Activated CD4-positive, alpha-beta T cell treated with anti-CD3 and anti-CD28 coated beads for 36 hours (primary cell): ENCODE results near the gene GALNT7. TPM values are rescaled to one million over a fixed set of nuclear protein-coding genes. Genes with fewer than 3 reads are reported as not detected.
A peak's percentile ranks its signal among the peaks of the same experiment; 100 is the strongest.
"Not testable (repeated sequence)": the region's sequence is repeated elsewhere in the genome, so short reads cannot be mapped to it uniquely, and the experiment has no call there.

Source experiments
- ATAC-seq: fragments of 200-7000 bp; cut with Tn5 transposase; one replicate; pipeline ENCODE4 v1.10.0; 2021; ENCODE audit warnings: mild to moderate bottlenecking, moderate library complexity
- CTCF ChIA-PET: fragments of 350-600 bp; sonication (Branson Sonifier 250); formaldehyde crosslinking; loops from one replicate; lab custom pipeline; 2021; ENCODE audit warnings: antibody characterized with exemption; lab: Charles Lee
- POLR2A ChIA-PET: fragments of 350-600 bp; sonication (Branson Sonifier 250); formaldehyde crosslinking; loops from one replicate; lab custom pipeline; 2021; ENCODE audit warnings: antibody characterized with exemption, inconsistent platforms; lab: Charles Lee
- DNase-seq: peaks from one replicate; pipeline ENCODE4 v3.0.0-alpha.2; 2020
- H3K27ac Mint-ChIP-seq: one replicate; pipeline ENCODE4 v1.8.0; 2021; ENCODE audit warnings: mixed read lengths
- H3K27me3 Mint-ChIP-seq: one replicate; pipeline ENCODE4 v1.8.0; 2021; ENCODE audit warnings: mixed read lengths
- H3K36me3 Mint-ChIP-seq: one replicate; pipeline ENCODE4 v1.8.0; 2021; ENCODE audit warnings: low read depth, mixed read lengths
- H3K4me1 Mint-ChIP-seq: one replicate; pipeline ENCODE4 v1.8.0; 2021; ENCODE audit warnings: mixed read lengths
- H3K4me3 Mint-ChIP-seq: one replicate; pipeline ENCODE4 v1.8.0; 2021; ENCODE audit warnings: mild to moderate bottlenecking, moderate library complexity, mixed read lengths
- H3K9me3 Mint-ChIP-seq: one replicate; pipeline ENCODE4 v1.8.0; 2021; ENCODE audit warnings: low read depth, mixed read lengths
- intact Hi-C, 2 experiments: fragments of 100-400 bp; cut with DNase I in 1 of 2; cut with micrococcal nuclease in 1 of 2; formaldehyde crosslinking; loops; one replicate each; pipeline versions ENCODE4 v1.14.2 to v1.15.1; 2022 to 2024; cut with DNase I, micrococcal nuclease
- total RNA-seq, 2 experiments: library from RNA; stranded (reverse); gene quantifications; one replicate each; pipeline ENCODE4 v1.2.3, GENCODE V29; 2021

Gene GALNT7
- 10 to 100 TPM; 11.4 to 15.1 TPM for total RNA-seq

DNA sequence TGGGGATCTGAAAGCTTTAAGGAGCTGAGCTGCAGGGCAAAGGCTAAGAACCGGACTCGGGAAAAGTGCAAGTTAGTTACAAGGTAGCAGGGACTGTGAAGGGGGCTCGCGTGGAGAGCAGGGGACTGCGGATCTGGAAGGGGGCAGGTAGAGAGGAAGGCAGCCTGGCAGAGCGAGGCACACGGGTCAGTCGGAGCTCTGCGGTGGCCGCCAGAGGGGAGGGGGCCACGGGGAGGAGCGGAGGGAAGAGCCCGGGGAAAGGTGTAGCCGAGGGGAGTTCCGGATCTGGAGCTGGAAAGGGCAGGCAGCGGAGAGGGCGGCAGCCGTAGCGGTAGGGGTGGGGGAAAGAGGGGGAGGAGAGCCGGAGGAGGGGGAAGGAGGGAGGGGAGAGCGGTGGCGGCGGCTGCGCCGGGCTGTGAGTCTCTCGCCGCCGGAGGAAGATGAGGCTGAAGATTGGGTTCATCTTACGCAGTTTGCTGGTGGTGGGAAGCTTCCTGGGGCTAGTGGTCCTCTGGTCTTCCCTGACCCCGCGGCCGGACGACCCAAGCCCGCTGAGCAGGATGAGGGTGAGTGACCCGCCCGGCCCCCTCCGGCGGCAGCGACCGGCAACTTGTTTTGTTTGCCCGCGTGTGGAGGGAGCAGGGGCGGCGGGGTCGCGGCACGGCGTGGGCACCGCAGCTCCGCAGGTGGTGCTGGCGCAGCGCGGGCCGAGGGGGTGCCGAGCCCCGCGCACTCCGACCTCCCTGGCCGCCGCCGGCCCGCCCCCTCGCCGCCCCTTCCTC, at the start of gene GALNT7:
Gene GALNT7 (plus strand): TSS at position 416 of the 782 bp plus-strand sequence. CDS start 25 bp downstream, at position 441.
- intact Hi-C loops = loop anchor here (1.0 to 10.0 kb wide), 8 partner anchors 22 to 202 kb away; partner anchors contain the start of genes HMGB2 (in 1 of the 2) and SAP30 (in 1 of the 2)
- Mint-ChIP-seq H3K4me1 (peaks cover 42% of the 10 kb centered on the region), H3K4me3 (peak within 1 kb of the TSS; percentile 92), H3K27me3 (no peaks in the 10 kb centered on the region), H3K27ac (peak within 1 kb of the TSS; percentile 89), H3K9me3 (no peaks in the 10 kb centered on the region), H3K36me3 (no peaks in the 10 kb centered on the region)
- ChIA-PET POLR2A (interaction anchor here (0.6 to 0.7 kb wide), 2 partner anchors 158 to 166 kb away, joined by 3 read pairs; partner anchors contain the start of gene HMGB2), CTCF (interaction anchor here (0.6 to 3.0 kb wide), 7 partner anchors 16 to 253 kb away, joined by 3 to 8 read pairs (median 3); no protein-coding TSS in a partner anchor)
- peak; percentile 83 for DNase-seq
- peak; percentile 57 for ATAC-seq

DNA sequence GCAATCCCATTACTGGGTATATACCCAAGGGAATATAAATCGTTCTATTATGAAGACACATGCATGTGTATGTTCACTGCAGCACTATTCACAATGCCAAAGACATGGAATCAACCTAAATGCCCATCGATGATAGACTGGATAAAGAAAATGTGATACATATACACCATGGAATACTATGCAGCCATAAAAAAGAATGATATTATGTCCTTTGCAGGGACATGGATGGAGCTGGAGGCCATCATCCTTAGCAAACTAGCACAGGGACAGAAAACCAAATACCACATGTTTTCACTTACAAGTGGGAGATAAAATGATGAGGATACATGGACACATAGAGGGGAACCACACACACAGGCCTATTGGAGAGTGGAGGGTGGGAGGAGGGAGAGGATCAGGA, 49.8 kb upstream of the GALNT7 start:
- ATAC-seq, H3K9me3 Mint-ChIP-seq, POLR2A ChIA-PET, H3K27me3 Mint-ChIP-seq, H3K27ac Mint-ChIP-seq, H3K4me3 Mint-ChIP-seq, H3K36me3 Mint-ChIP-seq, intact Hi-C loops, DNase-seq, CTCF ChIA-PET: not testable (repeated sequence)
- H3K4me1 Mint-ChIP-seq = peaks cover 15% of the 10 kb centered on the region

- CTCF ChIA-PET = no interaction called here
Observed at GRCh38 chr4:173119818-173120217, 48.8 kb upstream of the GALNT7 start.

DNA sequence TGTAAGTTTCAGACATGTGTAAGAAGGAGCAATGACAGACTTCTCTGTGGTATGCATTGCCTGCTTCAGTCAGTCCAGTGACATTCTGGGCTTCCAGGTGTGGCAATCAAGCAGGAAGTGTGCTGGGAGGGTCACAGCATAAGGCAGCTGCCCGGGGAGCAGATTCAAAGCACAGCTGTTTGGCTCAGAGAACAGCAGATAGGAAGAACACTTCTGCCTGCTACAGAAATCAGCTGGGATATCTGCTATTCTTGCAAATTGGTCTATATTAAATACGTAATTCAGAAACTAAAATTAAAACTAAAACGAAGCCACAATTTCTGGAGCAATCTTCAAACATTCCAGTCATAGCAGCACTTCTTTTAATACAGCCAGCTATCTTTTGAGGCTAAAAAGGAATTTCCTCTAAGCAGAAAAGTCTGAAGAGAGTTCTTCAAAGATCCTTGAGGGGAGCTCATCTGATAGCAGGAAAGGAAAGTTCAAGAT, 47.5 kb upstream of the GALNT7 start:
- peak; percentile 61 for ATAC-seq

More at GRCh38 chr4:173119818-173120217, 48.8 kb upstream of the GALNT7 start:
- DNase-seq (no peak), ATAC-seq (no peak)
- Mint-ChIP-seq H3K27me3 (no peaks in the 10 kb centered on the region), H3K36me3 (no peaks in the 10 kb centered on the region), H3K9me3 (peaks cover 5% of the 10 kb centered on the region), H3K4me1 (peaks cover 15% of the 10 kb centered on the region), H3K27ac (no peak overlapping the region), H3K4me3 (no peak overlapping the region)
- intact Hi-C loops = no loop called here
- POLR2A ChIA-PET = no interaction called here

GRCh38 chr4:173124209-173124865, 44.3 kb upstream of the GALNT7 start:
- ATAC-seq = no peak
- H3K27me3 Mint-ChIP-seq = no peaks in the 10 kb centered on the region
- DNase-seq = no peak
- H3K4me3 Mint-ChIP-seq = no peak overlapping the region
- CTCF ChIA-PET = no interaction called here
- no peaks in the 10 kb centered on the region for H3K36me3 Mint-ChIP-seq
- intact Hi-C loops = no loop called here
- POLR2A ChIA-PET = no interaction called here
- H3K27ac Mint-ChIP-seq = no peak overlapping the region
- H3K9me3 Mint-ChIP-seq = no peaks in the 10 kb centered on the region
- H3K4me1 Mint-ChIP-seq = peaks cover 8% of the 10 kb centered on the region

More for the DNA sequence above, 47.5 kb upstream of the GALNT7 start:
- peaks cover 5% of the 10 kb centered on the region for H3K9me3 Mint-ChIP-seq
- DNase-seq = peak; percentile 16
- H3K4me1 Mint-ChIP-seq = peaks cover 15% of the 10 kb centered on the region
- ChIA-PET CTCF (no interaction called here), POLR2A (no interaction called here)
- no peaks in the 10 kb centered on the region for H3K36me3 Mint-ChIP-seq
- H3K4me3 Mint-ChIP-seq = no peak overlapping the region
- H3K27me3 Mint-ChIP-seq = no peaks in the 10 kb centered on the region
- intact Hi-C loops = no loop called here
- H3K27ac Mint-ChIP-seq = no peak overlapping the region

- H3K36me3 Mint-ChIP-seq = no peaks in the 10 kb centered on the region
- H3K27me3 Mint-ChIP-seq = no peaks in the 10 kb centered on the region
- DNase-seq (no peak), ATAC-seq (no peak)
- no peak overlapping the region for H3K27ac Mint-ChIP-seq
- intact Hi-C loops = no loop called here
- H3K4me1 Mint-ChIP-seq = peaks cover 8% of the 10 kb centered on the region
- H3K4me3 Mint-ChIP-seq = no peak overlapping the region
- CTCF ChIA-PET = interaction anchor here (0.7 kb wide), 1 partner anchor 127 kb away, joined by 3 read pairs; no protein-coding TSS in a partner anchor
- POLR2A ChIA-PET = no interaction called here
- no peaks in the 10 kb centered on the region for H3K9me3 Mint-ChIP-seq
Observed at GRCh38 chr4:173125216-173125812, 43.3 kb upstream of the GALNT7 start.

DNA sequence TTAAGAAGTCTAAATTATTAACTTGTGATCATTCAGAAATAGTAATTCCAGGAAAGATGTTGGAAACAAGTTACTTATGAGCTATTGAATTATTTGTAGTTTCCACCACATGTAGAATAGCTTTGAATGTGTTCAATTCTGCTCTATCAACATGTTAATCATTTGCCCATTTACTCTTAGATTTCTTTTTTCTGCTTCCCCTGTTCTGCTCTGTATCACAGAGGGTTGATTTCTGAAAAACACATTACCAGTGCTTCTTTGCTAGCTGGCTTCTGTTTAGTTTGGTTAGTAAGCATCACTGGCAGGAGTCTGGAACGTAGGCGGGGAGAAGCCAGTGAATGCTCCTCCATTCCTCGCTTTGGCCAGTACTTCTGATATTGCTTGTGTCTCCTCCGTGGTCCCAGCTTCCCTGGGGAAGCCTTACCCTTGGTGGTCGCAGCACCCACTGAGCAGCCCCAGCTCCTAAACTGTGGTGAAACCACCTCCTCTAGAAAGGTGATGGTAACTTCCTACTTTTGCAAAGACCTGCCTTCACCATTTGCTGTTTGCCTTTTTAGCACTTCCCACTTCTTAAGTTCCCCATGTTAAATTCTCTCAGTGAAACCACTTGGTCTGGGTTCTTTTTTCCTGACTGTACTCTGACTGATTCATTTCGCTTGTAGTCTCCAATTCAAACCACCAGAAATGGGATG, 40.3 kb upstream of the GALNT7 start:
- ATAC-seq (no peak), DNase-seq (no peak)
- ChIA-PET POLR2A (no interaction called here), CTCF (interaction anchor here (1.4 kb wide), 1 partner anchor 14 kb away, joined by 5 read pairs; no protein-coding TSS in a partner anchor)
- intact Hi-C loops = no loop called here
- Mint-ChIP-seq H3K9me3 (no peaks in the 10 kb centered on the region), H3K4me3 (no peak overlapping the region), H3K27me3 (no peaks in the 10 kb centered on the region), H3K27ac (no peak overlapping the region), H3K4me1 (no peaks in the 10 kb centered on the region), H3K36me3 (no peaks in the 10 kb centered on the region)

DNA sequence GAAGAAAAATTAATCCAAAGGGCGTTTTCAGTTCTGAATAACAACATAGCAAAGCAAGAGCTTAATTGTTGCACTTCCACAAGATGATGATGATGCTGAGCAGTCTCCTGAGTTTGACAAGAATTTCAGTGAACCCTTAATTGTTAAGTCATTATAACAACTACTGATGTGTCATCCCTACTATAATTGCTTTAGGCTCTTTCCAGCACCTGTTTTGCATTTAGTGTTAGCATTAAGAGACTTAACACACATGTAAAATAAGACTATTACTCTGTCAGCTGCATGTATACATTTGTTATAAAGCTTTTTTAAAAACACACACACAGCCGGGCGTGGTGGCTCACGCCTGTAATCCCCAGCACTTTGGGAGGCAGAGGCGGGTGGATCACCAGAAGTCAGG, 37.9 kb upstream of the GALNT7 start:
- Mint-ChIP-seq H3K36me3 (no peaks in the 10 kb centered on the region), H3K27ac (no peak overlapping the region), H3K4me1 (no peaks in the 10 kb centered on the region), H3K27me3 (no peaks in the 10 kb centered on the region), H3K4me3 (no peak overlapping the region), H3K9me3 (no peaks in the 10 kb centered on the region)
- ChIA-PET CTCF (interaction anchor here (0.6 to 1.0 kb wide), 2 partner anchors 16 to 127 kb away, joined by 3 to 4 read pairs; no protein-coding TSS in a partner anchor), POLR2A (no interaction called here)
- DNase-seq = no peak
- intact Hi-C loops = no loop called here
- no peak for ATAC-seq

DNA sequence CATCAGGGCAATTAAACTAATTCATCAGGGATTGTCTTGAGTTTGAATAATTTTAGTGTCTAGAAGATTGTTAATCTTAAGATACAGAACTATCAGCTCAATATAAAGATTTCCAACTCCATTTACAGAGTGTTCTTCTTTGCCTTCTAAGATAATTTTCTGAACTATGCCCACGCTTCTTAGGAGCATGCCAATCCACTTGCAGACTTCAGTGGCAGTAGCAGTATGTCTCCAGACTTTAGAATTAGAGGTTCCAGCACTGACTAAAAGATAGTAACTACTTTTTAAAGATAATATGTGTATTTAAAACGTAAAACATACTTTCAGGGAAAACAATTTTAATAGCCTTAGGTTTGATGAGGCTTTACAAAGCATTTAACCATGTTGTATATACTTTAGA, 34.2 kb upstream of the GALNT7 start:
- CTCF ChIA-PET = no interaction called here
- H3K27me3 Mint-ChIP-seq = no peaks in the 10 kb centered on the region
- POLR2A ChIA-PET = no interaction called here
- H3K27ac Mint-ChIP-seq = no peak overlapping the region
- H3K4me1 Mint-ChIP-seq = no peaks in the 10 kb centered on the region
- ATAC-seq (no peak), DNase-seq (no peak)
- no peaks in the 10 kb centered on the region for H3K36me3 Mint-ChIP-seq
- H3K4me3 Mint-ChIP-seq = no peak overlapping the region
- no peaks in the 10 kb centered on the region for H3K9me3 Mint-ChIP-seq
- intact Hi-C loops = no loop called here

DNA sequence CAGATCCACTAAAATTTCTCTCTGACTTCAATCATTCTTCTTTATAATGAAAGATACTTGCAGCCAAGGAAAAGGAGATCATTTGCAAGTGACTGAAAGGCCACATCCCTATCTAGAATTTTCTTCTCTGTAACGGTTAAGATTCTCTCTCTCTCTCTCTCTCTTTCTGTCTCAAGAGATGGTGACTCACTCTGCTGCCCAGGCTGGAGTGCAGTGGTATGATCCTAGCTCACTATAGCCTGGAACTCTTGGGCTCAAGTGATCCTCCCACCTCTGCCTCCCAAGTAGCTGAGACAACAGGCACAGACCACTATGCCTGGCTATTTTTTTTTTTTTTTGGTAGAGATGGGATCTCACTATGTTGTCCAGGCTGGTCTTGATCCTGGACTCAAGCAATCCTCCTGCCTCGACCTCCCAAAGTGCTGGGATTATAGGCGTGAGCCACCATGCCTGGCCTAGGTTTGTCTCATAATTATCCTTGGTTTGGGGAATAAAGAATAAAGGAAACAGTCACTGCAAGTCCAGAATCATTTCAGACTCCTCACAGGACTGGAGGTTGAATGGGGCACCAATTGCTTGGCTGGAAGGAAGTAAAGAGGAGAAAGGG, 33.3 kb upstream of the GALNT7 start:
- DNase-seq (no peak), ATAC-seq (no peak)
- Mint-ChIP-seq H3K27ac (no peak overlapping the region), H3K4me3 (no peak overlapping the region), H3K9me3 (no peaks in the 10 kb centered on the region), H3K36me3 (no peaks in the 10 kb centered on the region), H3K27me3 (no peaks in the 10 kb centered on the region), H3K4me1 (no peaks in the 10 kb centered on the region)
- intact Hi-C loops = no loop called here
- ChIA-PET CTCF (no interaction called here), POLR2A (interaction anchor here (0.6 kb wide), 1 partner anchor 104 kb away, joined by 7 read pairs; no protein-coding TSS in a partner anchor)
